GM20000 (cell line): ENCODE data around the gene POLR3F.
A peak's percentile ranks its signal among the peaks of the same experiment; 100 is the strongest.

ENCODE experiments used
- DNase-seq: peaks from one replicate; pipeline ENCODE4 v3.0.0; 2012; ENCODE audit warnings: low spot score
- TF ChIP-seq, protein P1 (sequence below): IDR thresholded peaks from 2 replicates; pipeline ENCODE4 v1.5.1; 2012; ENCODE audit warnings: mild to moderate bottlenecking, control low read depth; ENCODE audit errors: extremely low read depth, missing control alignments

Gene POLR3F, protein sequence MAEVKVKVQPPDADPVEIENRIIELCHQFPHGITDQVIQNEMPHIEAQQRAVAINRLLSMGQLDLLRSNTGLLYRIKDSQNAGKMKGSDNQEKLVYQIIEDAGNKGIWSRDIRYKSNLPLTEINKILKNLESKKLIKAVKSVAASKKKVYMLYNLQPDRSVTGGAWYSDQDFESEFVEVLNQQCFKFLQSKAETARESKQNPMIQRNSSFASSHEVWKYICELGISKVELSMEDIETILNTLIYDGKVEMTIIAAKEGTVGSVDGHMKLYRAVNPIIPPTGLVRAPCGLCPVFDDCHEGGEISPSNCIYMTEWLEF

DNA sequence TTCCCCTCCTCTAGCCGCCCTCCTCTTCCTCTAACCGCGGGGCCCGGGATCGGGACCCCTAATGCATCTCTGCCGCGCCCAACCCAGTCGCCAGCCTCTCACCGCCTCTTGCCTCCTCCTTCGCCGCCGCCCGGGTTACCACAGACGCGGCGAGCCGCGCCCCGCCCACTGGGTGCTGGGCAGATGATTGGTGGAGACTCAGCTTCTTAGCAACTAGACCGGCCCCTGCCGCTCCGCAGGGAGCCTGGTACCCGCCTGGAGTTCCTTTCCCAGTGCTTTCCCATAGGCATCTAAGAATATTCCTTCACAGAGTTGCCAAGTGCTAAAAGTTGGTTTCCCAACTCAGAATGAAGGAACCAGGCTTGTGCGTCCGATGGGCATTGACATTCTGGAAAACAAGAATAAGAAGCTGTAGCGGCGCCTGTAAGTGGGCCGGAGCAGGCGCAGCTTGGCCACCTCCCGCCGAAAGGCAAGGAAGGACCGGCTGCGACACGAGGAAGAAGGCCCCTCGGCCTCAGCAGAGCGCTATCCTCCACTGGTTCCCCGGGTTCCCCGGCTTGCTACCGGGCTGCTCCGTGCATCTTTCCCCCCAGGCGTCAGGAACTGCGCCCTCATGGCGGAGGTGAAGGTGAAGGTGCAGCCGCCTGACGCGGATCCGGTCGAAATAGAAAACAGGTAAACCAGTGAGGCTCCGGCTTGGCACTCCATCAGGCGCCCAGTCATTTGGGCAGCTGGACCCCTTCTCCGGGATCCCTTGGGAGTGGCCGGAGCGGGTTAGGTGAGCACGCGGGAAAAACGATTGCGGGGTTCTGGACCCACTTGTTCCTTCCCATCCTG lies at the start of gene POLR3F, which contains the start of gene DZANK1:
POLR3F (plus strand) TSS at position 497 of the 837 bp plus-strand sequence; CDS start at position 614, 117 bp downstream.
DZANK1 (minus strand) TSS at position 137 of the 837 bp plus-strand sequence. CDS start 1,672 bp downstream, outside the sequence.
- TF ChIP-seq, protein P1, sequence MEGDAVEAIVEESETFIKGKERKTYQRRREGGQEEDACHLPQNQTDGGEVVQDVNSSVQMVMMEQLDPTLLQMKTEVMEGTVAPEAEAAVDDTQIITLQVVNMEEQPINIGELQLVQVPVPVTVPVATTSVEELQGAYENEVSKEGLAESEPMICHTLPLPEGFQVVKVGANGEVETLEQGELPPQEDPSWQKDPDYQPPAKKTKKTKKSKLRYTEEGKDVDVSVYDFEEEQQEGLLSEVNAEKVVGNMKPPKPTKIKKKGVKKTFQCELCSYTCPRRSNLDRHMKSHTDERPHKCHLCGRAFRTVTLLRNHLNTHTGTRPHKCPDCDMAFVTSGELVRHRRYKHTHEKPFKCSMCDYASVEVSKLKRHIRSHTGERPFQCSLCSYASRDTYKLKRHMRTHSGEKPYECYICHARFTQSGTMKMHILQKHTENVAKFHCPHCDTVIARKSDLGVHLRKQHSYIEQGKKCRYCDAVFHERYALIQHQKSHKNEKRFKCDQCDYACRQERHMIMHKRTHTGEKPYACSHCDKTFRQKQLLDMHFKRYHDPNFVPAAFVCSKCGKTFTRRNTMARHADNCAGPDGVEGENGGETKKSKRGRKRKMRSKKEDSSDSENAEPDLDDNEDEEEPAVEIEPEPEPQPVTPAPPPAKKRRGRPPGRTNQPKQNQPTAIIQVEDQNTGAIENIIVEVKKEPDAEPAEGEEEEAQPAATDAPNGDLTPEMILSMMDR = no peak
- peak; percentile 93 for DNase-seq

DNA sequence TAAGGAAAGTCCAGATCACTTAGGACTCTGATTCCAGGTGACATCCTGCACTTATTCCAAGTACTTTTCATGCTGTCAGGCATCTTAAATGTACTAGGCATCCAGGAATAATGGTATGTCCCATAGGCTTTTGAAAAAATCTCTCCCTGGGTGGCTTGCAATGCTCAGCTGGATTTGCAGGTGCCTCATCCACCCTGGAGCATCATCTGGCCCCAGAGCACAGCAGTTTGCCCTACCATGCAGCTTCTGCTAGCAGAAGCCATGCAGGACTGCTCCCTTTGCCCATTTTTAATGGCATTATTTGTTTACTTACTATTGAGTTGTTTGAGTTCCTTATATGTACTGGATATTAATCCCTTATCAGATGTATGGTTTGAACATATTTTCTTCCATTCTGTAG lies 45.6 kb upstream of the POLR3F start:
- TF ChIP-seq, protein P1 = no peak
- DNase-seq = no peak

DNA sequence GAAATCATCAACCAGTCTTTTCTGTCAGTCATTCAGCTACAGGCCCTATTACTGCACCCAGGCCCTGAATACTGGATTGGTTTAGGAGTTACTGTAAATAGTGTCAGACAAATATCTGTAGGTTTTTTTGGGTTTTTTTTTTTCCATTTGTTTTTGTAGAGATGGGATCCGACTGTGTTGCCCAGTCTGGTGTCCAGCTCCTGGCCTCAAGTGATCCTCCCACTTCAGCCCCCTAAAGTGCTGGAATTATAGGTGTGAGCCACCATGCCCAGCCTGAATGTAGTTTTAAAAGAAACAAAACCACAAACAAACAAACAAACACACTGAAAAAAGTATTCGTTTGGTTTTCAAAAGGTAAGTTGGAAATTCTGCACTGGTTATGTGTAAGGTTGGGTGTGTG lies 40.0 kb upstream of the POLR3F start:
- TF ChIP-seq, protein P1 = no peak
- DNase-seq = no peak

DNA sequence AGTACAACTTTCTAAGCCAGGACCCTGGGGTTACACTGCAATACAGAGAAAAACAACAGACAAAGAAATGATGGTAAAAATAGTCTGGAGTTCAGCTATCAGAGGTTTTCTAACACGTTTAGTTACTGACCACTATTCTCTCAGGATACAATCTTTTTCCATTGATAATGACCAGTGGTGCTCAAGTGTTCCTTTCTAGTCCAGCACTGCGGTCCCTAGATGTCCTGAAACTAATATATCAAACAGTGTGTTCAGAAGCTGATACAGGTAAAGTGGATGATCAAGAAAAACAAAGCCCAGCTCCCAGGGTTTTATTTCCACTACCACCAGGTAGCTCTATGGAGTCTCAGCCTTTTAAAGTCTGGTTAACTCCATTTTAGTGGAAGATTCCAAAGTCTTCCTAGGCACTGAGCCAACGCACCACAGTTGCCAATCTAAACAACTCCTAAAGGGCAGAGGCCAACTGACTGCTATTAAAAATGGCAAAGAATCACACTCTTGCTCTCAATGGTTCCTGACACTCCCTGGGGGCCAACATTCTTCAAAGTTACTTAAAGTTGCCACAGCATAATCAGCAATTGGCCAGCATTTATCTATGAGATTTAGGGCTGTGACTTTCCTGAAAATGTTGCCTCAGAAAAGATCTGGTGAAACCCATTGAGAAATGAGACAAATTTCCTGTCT lies 38.6 kb upstream of the POLR3F start:
- TF ChIP-seq, protein P1 = no peak
- no peak for DNase-seq

DNA sequence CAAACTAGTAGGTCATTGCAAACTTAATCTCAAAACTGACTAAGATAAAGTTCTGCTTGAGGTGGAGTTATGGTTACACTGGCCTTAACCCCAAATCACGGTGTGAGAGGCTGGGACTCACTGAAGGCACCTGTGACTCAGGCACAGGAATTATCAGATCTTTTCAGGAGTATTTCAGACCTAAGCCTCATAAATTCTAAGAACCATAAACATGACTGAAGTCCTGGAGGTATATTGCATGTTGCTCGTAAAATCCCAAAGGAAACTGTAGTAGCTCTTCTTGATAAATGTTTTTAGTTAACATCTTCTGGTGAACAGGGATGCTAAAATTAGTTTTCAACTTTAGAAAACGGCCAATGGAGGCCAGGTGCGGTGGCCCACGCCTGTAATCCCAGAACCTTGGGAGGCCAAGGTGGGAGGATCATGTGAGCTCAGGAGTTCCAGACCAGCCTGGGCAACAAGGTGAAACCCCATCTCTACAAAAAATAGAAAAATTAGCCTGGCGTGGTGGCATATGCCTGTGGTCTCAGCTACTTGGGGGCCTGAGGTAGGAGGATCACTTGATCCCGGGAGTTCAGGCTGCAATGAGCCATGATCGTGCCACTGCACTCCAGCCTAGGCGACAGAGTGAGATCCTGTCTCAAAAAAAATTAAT lies 36.9 kb upstream of the POLR3F start:
- TF ChIP-seq, protein P1 = no peak
- no peak for DNase-seq

DNA sequence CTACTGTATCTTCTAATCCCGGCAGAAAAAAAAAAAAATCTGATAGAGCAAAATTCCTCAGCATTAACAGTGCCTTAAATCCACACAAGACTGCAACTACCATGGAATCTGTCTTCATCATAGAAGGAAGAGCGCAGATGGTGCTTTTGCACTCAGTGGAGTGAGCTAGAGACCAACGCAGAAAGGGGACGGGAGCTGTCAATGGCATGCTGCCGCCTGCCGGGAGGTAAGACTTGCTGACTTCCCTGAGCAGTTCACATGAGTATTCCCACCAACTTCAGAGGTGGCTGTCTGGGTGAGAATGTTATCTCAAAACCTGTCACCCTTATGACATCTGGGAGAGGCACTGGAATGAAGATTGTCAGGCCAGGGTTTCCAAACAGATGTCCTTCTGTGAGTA lies 36.0 kb upstream of the POLR3F start:
- TF ChIP-seq, protein P1 = no peak
- no peak for DNase-seq
